Subcutaneous abdominal adipose tissue (tissue), 5 donors: ENCODE results near the gene SLC2A4.

ENCODE experiments used
- H3K27ac ChIP-seq: one replicate; pipeline ENCODE4 v1.7.0; 2013; ENCODE audit warnings: low read depth, mild to moderate bottlenecking, inconsistent platforms, low read length, moderate library complexity
- H3K27me3 ChIP-seq, 5 donors: one replicate each; pipeline ENCODE4 v1.7.0; 2013; ENCODE audit warnings: low read length in 5 of 5, inconsistent platforms in 1 of 5; ENCODE audit not compliant: control insufficient read depth in 5 of 5, insufficient read depth in 4 of 5
- H3K36me3 ChIP-seq, 5 donors: one replicate each; pipeline ENCODE4 v1.7.0; 2013; ENCODE audit warnings: low read length in 5 of 5; ENCODE audit not compliant: control insufficient read depth in 5 of 5, insufficient read depth in 5 of 5
- H3K4me1 ChIP-seq, 5 donors: one replicate each; pipeline ENCODE4 v1.7.0; 2013; ENCODE audit warnings: low read length in 5 of 5, mild to moderate bottlenecking in 3 of 5, moderate library complexity in 1 of 5; ENCODE audit not compliant: control insufficient read depth in 5 of 5, insufficient read depth in 5 of 5
- H3K4me3 ChIP-seq, 5 donors: one replicate each; pipeline ENCODE4 v1.7.0; 2013; ENCODE audit warnings: low read length in 5 of 5, low read depth in 1 of 5
- H3K9ac ChIP-seq, 5 donors: one replicate each; pipeline ENCODE4 v1.7.0; 2013; ENCODE audit warnings: low read length in 5 of 5, mild to moderate bottlenecking in 4 of 5, moderate library complexity in 3 of 5
- H3K9me3 ChIP-seq, 5 donors: one replicate each; pipeline ENCODE4 v1.7.0; 2013; ENCODE audit warnings: low read length in 5 of 5; ENCODE audit not compliant: control insufficient read depth in 5 of 5
- donor health status: healthy.
- donor health status: healthy.
- donor health status: healthy.
- donor health status: healthy.
- donor health status: healthy.

Gene SLC2A4

DNA sequence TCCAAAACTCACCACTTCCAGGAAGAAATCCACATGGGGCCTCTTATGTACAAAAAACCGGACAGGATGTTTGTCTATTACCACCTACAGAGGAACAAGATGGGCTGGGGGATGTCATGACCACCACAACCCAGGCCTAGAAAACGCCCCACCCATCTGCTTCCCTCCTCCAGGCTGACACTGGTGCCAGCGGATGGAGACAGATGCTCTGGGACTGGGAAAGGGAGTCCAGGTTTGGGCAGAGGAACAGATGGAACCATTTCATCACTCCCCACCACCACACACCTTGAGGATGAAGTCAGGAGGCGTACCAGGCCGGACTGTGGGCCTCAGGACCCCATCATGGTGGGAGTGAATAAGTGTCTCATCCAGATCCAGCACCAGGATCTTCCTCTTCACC is 34.7 kb upstream of the SLC2A4 start:
- H3K4me3 ChIP-seq, result no peak overlapping the region
- peaks cover 11 to 39% (median 36%) of the 10 kb centered on the region in 5 donors for H3K4me1 ChIP-seq
- H3K9me3 ChIP-seq, result no peaks in the 10 kb centered on the region

DNA sequence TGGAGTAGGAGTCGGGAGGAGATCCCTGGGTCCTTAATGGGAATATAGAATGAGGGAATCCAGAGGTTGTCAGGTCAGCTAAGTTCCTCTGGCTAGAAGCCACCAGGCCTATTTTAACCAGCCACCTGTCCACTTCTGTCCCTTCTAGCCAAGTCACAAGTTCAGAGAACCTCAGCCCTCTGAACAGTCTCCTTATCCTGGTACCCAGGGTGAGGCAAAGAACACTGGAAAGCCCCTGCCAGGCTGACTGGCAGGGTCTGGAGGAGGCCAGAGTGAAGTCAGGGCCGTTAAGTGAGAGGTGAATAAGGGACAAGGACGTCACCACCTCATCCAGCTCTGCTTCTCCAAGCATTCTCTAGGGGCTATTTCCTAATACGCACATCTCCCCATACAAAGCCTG is 32.7 kb upstream of the SLC2A4 start:
- Histone ChIP-seq H3K27ac (peak overlapping the region; percentile 100), H3K9ac (peak overlapping the region in 2 of 5 donors; percentile 26 to 41)

More for the DNA sequence above, 34.7 kb upstream of the SLC2A4 start:
- Histone ChIP-seq H3K36me3 (peaks cover 3 to 30% (median 24%) of the 10 kb centered on the region in 5 donors), H3K9ac (no peak overlapping the region), H3K27ac (no peak overlapping the region), H3K27me3 (no peaks in the 10 kb centered on the region)

DNA sequence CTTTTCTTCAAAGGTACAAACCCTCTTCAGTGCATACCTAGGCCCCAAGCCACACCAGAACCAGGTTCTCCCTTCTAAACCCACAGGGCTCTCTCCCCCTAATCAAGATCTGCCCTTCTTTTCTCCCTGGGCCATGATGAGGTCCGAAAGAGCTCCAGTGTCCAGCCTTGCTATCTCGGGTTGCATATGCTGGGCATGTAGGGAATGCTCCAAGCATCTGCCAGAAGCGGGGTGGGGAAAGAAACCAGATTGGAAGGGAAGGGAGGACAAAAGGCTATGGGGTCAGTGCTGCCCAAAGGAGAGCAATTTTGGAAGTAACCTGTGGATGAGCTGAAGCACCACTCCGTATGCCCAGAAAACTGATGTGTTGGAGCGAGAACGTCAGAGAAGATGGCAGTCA is 32.3 kb upstream of the SLC2A4 start:
- peaks cover 13 to 39% (median 37%) of the 10 kb centered on the region in 5 donors for H3K4me1 ChIP-seq
- no peaks in the 10 kb centered on the region for H3K27me3 ChIP-seq
- H3K27ac ChIP-seq, result peak overlapping the region; percentile 100
- peak overlapping the region in 3 of 5 donors; percentile 19 to 37 (median 26) for H3K9ac ChIP-seq
- H3K4me3 ChIP-seq, result no peak overlapping the region
- peaks cover 6 to 27% (median 21%) of the 10 kb centered on the region in 5 donors for H3K36me3 ChIP-seq
- no peaks in the 10 kb centered on the region for H3K9me3 ChIP-seq

More for the DNA sequence above, 32.7 kb upstream of the SLC2A4 start:
- H3K4me3 ChIP-seq, result no peak overlapping the region
- no peaks in the 10 kb centered on the region for H3K27me3 ChIP-seq
- H3K36me3 ChIP-seq, result peaks cover 3 to 28% (median 24%) of the 10 kb centered on the region in 5 donors
- H3K9me3 ChIP-seq, result no peaks in the 10 kb centered on the region
- peaks cover 13 to 39% (median 37%) of the 10 kb centered on the region in 5 donors for H3K4me1 ChIP-seq

DNA sequence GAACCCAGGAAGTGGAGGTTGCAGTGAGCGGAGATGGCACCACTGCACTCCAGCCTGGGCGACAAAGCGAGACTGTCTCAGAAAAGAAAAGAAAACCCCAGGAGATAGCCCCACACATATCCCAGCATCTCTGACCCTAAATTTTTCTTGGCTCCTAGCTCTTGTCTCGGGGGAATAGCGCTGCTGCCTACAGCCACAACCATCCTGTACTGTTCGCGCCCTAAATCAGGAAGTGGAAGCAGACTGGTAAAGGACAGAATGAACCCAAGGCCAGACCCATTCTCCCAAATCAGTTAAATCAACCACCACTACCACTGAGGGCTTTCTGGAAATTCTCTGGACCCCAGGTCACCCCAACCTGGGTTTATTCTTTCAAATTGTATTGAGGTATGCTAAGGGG is 31.7 kb upstream of the SLC2A4 start:
- Histone ChIP-seq H3K4me1 (peaks cover 13 to 39% (median 37%) of the 10 kb centered on the region in 5 donors), H3K27me3 (no peaks in the 10 kb centered on the region), H3K36me3 (peaks cover 9 to 27% (median 22%) of the 10 kb centered on the region in 5 donors), H3K9ac (peak overlapping the region; percentile 87 to 94 (median 90)), H3K27ac (peak overlapping the region; percentile 100), H3K4me3 (peak overlapping the region; percentile 78 to 95 (median 86)), H3K9me3 (no peaks in the 10 kb centered on the region)

DNA sequence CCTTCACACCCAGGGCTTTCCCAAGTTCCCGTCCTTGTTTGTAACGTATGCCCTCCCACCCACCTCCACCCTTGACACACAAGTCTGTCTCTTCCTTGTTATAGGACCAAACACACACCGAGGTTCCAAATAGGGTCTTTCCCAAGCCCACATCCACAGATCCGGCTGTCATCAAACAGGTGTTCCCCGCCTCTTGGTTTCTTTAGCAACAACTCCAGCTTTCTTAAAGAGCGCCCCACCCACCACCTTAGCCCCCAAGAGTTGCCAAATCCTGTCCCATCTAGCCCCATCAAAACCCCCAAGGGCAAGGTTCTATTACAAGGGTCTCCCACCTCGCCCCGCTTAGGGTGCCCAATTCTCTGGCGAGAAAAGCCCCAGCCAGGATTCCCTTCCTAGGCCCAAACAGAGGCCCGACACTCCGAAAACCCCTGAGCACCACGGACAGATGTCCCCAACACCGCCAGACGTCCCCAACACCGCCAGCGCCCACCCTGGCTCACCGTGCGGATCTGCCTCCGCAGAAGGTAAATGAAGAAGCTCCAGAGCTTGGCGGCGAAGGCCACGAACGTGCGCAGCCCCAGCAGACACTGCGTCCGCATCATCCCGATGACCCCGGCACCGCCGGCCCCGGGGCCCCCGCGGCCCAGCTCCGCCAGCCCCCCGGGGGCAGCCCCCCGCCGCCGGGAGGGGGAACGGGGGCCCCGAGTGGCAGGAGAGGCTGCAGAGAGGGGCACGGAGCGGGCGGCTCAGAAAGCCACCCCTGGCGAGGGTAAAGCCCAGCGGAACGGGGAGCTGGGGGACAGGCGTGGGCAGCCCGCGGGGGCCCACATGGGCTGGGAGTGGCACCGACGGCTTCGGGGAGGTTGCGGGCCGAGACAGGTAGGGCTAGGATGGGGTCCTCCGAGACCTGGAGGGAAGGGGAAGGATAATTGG is 30.6 kb upstream of the SLC2A4 start:
- Histone ChIP-seq H3K4me3 (peak overlapping the region; percentile 78 to 95 (median 86)), H3K4me1 (peaks cover 13 to 39% (median 37%) of the 10 kb centered on the region in 5 donors), H3K9ac (peak overlapping the region; percentile 87 to 94 (median 90)), H3K36me3 (peaks cover 11 to 32% (median 22%) of the 10 kb centered on the region in 5 donors), H3K9me3 (no peaks in the 10 kb centered on the region), H3K27me3 (no peaks in the 10 kb centered on the region), H3K27ac (peak overlapping the region; percentile 100)

DNA sequence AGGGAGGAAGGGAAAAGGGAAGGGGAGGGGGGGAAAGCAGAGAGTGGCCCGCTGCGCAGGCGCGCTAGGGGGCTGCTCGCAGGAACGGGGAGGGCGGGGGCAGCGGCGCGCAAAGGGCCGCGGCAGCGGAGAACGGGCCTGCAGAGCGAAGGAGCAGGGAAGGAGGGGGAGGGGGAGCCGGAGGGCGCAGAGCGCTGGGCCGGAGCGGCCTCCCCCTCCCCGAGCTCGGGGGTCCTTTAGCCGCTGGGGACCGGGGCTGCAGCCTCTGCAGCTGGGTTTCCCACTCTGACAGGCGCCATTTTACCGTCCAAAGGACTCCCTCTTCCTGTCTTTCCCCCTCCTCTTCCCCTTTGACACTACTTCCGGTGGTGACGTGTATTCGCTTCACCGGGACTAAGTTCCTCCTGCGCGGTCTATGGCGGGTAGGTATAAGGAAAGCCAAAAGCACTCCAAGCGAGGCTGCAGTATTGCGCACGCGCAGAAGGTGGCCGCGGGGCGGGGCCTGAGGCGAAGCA is 29.8 kb upstream of the SLC2A4 start, which contains the start of gene CTDNEP1:
Gene CTDNEP1 (minus strand): TSS at position 74 of the 515 bp plus-strand sequence. CDS start 438 bp downstream, outside the sequence.
- H3K9me3 ChIP-seq, result no peaks in the 10 kb centered on the region
- no peaks in the 10 kb centered on the region for H3K27me3 ChIP-seq
- peaks cover 13 to 39% (median 37%) of the 10 kb centered on the region in 5 donors for H3K4me1 ChIP-seq
- peak within 1 kb of the TSS; percentile 88 to 99 (median 92) for H3K9ac ChIP-seq
- H3K4me3 ChIP-seq, result peak within 1 kb of the TSS; percentile 83 to 95 (median 88)
- peaks cover 8 to 31% (median 22%) of the 10 kb centered on the region in 5 donors for H3K36me3 ChIP-seq
- H3K27ac ChIP-seq, result peak within 1 kb of the TSS; percentile 100

DNA sequence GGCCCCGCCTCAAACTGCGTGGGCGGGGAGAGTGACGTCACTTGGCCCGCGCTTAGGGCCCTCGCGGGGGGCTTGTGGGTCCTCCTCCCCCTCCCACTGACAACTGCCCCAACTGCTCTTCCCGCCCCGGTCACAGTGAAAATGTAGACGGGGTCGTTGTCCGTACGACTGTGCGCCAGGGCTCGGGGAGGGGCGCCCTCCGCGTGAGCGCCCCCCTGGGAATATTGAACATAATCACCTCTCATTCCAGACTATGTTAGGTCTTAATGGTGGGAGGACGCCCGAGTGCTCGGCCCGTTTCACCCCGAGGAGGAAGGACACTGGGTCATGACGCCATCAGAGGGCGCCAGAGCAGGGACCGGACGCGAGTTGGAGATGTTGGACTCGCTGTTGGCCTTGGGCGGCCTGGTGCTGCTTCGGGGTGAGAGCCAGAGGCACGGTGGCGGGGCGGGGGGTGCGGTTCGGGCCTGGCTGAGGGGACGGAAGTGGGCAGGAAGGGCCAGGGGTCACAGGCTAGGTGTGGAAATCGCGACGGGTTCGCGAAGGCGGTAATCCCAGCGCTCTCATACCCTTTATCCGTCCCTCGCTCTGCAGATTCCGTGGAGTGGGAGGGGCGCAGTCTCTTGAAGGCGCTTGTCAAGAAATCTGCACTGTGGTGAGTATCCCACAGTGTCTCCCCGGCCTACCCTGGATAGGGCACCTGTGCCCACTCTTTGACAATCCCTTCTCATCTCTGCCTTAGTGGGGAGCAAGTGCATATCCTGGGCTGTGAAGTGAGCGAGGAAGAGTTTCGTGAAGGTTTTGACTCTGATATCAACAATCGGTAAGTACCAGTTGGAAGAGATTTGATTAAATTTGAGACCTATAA is 29.1 kb upstream of the SLC2A4 start, which contains the start of gene ELP5:
Gene ELP5 (plus strand): TSS at position 40 of the 868 bp plus-strand sequence. CDS start 336 bp downstream, at position 376.
- Histone ChIP-seq H3K4me3 (peak within 1 kb of the TSS; percentile 83 to 95 (median 88)), H3K9me3 (no peaks in the 10 kb centered on the region), H3K4me1 (peaks cover 13 to 39% (median 37%) of the 10 kb centered on the region in 5 donors), H3K27me3 (no peaks in the 10 kb centered on the region), H3K27ac (peak within 1 kb of the TSS; percentile 100), H3K36me3 (peaks cover 8 to 33% (median 26%) of the 10 kb centered on the region in 5 donors), H3K9ac (peak within 1 kb of the TSS; percentile 87 to 99 (median 92))

DNA sequence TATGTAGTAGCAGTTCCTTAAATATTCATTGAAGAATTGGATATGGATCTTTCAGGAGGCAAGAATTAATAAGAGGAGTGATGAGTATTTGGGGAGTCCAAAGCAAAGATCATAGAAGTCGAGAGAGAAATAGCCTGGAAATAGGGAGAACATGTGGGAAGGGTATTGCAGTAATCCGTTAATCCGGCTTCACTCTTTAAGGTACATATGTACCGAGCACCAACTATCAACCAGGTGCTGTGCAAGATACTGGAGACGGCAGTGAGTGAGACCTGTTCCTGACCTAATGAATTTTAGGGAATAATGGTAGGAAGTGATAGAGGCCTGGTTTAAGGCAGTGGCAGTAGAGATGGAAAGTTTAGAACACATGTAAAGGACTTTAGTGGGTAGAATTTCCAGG is 28.4 kb upstream of the SLC2A4 start:
- Histone ChIP-seq H3K27ac (peak overlapping the region; percentile 100), H3K36me3 (peaks cover 8 to 40% (median 30%) of the 10 kb centered on the region in 5 donors), H3K9me3 (no peaks in the 10 kb centered on the region), H3K4me1 (peaks cover 13 to 39% (median 37%) of the 10 kb centered on the region in 5 donors), H3K9ac (peak overlapping the region in 4 of 5 donors; percentile 88 to 99 (median 94)), H3K4me3 (peak overlapping the region; percentile 83 to 95 (median 88)), H3K27me3 (no peaks in the 10 kb centered on the region)

DNA sequence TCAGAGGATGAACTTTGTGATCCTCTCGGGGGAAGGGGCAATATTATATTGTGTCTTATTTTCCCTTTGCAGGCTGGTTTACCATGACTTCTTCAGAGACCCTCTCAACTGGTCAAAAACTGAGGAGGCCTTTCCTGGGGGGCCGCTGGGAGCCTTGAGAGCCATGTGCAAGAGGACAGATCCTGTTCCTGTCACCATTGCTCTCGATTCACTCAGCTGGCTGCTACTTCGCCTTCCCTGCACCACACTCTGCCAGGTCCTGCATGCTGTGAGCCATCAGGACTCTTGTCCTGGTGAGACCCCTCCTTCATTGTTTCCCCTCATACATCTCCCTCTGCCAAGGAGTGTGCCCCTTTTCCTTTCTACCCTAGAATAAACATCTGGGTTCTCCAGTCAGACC is 27.0 kb upstream of the SLC2A4 start:
- Histone ChIP-seq H3K4me1 (peaks cover 13 to 37% (median 35%) of the 10 kb centered on the region in 5 donors), H3K9me3 (no peaks in the 10 kb centered on the region), H3K36me3 (peaks cover 8 to 54% (median 42%) of the 10 kb centered on the region in 5 donors), H3K27me3 (no peaks in the 10 kb centered on the region), H3K9ac (no peak overlapping the region), H3K27ac (no peak overlapping the region), H3K4me3 (no peak overlapping the region)
